ENCODE measurements around the gene CELA2B.
"Not testable (repeated sequence)": the region's sequence is repeated elsewhere in the genome, so short reads cannot be mapped to it uniquely, and the experiment has no call there.

Gene CELA2B

GRCh38 chr1:15501208-15502032 is 25.5 kb downstream of the CELA2B start:
- no peak for DNase-seq

DNA sequence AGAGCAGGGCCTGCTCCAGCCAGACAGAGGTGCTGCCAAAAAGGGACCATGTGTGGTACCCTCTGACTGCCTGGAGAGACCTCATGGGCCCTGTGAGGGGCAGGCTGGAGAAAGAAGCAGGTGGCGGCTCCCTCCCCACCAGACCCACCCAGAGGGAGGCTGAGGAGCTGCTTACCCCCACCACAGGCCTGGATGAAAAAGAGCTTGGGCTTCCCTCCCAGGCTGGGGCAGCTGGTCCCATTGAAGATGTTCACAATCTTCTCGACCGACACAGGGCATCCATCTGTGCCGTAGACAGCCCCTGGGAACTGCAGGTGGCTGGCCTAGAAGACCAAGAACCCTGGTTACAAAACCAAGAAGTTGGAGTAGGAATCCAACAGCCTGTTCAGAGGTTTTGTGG is 28.5 kb downstream of the CELA2B start:
- DNase-seq = no peak

DNA sequence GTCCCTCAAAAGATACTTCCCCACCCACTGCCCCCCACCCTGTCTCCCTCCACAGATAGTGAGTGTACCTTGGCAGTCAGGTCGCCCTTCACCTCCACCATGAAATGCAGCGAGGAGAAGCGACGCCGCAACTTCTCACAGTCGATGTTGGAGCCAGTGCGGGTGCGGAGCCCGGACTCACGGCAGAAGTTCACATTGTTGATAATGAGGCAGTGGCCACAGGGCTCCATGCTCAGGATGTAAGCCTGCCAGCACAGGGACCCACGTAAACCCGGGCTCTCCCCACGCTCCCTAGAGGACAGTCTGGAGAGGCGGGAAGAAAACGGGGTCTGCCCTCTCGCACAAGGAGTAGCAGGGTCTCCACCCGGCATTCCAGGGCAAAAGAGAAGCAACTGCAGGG is 30.9 kb downstream of the CELA2B start:
- DNase-seq = no peak

DNA sequence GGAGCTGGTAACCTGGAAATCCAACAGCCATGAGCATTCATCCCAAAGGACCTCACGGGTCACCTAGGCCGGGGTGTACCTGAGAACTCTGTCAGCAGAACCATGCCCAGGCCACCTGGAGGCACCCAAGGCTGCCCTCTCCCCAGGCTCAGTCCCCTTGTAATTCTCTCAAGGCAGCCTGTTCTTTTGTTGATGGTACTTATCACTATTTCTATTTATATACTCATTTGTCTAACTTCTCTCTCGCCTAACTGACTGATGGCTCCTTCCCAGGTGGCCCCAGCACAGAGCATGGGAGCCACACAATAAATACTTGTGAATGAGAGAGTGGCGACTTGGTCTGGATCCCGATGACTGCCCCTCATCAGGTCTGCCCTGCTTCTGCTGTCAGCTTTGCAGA is 31.4 kb downstream of the CELA2B start:
- no peak for DNase-seq

DNA sequence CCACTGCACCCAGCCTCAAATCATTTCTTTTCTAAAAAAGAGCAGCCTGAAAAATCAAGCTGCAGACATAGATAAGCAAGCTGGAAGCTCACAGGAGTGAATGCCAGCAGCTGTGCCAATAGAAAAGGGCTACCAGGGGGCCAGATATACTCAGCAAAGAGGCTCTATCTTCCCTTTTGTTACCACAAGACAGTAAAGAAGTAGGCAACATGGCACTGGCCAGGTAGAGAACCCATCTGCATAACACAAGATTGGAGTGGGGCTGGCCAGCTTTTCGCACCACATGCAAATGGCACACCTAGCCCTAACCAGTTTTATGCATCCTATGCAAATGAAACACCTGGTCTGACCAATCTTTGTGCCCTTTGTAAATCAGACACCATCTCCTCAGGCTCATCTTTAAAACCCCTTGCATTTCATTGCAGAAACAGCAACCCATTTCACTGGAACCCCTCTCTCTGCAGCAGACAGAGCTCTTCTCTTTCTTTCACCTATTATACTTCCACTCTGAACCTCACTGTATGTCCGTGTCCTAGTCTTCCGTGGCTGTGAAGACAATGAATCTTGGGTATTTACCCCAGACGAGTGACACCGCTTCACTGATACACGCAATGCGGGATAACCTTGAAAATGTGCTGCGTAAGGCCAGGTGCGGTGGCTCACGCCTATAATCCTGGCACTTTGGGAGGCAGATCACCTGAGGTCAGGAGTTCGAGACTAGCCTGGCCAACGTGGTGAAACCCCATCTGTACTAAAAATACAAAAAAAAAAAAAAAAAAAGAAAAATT is 33.0 kb downstream of the CELA2B start:
- DNase-seq = no peak

DNA sequence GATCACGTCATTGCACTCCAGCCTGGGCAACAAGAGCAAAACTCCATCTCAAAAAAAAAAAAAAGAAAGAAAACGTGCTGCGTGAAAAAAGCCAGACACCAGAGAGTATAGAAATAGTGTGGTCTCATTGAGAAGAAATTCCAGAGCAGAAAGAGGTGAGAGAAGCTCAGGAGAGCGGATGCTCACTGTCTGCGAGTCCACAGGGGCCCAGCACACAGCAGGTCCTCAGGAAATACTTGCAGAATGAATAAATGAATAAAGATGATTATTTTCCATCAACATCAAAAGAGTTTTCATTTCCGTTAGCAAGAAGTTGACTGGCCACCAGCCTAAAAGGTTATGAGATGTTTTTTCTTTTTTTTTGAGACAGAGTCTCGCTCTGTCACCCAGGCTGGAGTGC is 33.7 kb downstream of the CELA2B start:
- DNase-seq = no peak

DNA sequence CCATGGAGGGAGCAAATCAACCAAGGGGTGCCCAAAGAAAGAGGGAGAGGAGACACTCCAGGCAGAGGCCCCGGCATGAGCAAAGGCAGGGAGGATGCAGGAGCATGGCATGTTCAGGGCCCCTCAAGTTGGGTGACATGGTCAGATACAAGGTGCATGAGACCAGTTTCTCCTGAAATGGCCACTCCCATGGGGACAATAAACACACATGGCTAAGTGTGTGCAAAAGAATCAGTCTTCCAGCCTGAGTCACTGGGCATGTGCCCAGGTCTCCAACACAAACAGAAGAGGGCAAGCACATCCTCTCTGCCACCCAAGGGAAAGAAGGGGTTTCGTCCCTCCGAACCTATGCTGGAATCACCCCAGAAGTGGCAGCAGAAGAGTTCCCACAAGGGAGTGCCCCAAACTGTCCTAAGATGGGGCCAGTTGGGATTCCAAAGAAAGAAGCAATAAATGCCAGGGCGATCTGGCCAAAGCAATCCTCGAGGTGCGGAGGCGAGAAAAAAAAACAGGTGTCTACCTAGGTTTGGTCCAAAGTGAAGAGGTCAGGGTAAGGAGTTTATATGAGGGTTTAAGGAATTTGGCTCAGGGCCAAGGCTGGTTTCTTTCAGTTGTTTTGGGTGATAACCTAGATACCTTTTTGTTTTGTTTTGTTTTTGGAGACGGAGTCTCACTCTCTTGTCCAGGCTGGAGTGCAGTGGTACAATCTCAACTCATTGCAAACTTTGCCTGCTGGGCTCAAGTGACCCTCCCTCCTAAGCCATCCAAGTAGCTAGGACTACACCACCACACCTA is 34.9 kb downstream of the CELA2B start:
- no peak for DNase-seq

- DNase-seq = no peak
These were observed 37.3 kb downstream of the CELA2B start for GRCh38 chr1:15513192-15513591.

DNA sequence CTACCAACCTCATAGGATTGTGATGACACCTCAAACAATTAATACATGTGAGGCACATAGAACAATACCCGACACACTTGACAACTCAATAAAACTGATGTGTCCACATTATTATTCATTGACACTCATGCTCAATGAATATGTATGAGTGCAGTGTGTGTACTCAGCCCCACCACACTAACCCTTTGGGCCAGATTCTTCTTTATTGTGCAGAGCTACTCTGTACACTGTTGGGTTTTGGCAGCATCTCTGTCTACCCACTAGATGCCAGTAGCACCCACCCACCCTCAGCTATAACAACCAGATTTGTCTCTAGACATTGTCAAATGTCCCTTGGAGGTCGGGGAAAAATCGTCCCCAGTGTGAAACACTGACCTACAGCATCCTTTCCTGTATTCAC is 38.0 kb downstream of the CELA2B start:
- DNase-seq = no peak

DNA sequence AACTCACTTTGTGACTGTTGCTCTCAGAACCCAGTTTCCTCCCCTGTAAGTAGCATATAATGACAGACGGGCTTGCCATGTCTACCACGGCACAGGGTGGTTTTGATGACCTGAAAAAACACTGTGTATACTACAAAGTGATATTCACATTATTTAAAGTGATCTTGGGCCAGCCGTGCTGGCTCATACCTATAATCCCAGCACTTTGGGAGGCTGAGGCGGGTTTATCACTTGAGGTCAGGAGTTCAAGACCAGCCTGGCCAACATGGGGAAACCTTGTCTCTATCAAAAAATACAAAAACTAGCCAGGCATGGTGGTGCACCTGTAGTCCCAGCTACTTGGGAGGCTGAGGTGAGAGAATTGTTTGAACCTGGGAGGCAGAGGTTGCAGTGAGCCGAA is 38.7 kb downstream of the CELA2B start:
- not testable (repeated sequence) for DNase-seq

DNA sequence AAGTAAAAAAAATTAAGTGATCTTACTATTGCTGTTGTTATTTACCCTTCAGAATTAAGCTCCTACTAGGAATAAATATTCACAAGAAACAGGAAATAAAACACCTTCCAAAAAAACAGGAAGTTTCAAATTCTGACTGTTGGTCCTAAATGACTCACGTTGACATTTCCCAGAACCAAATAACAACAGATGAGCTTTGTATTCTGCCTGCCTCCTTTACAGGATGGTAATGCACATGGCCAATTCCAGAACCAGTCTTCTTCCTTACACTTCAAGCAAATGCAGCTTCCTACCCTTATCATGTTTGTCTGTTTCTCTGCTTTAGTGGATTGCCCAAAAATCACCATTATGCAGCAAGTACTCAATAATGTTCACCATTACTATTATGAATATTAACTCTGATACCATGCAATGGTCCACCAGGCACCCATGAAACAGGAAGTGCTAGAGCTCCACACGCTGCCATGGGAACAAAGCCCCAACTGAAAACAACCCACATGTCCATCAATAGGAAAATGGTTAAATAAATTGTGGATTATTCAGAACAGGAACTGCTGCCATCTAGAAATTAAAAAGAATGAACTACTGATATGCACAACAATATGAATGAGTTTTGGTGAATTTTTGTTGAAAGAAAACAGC is 39.2 kb downstream of the CELA2B start:
- DNase-seq = no peak

GRCh38 chr1:15519625-15520024 is 43.7 kb downstream of the CELA2B start:
- DNase-seq = no peak

DNA sequence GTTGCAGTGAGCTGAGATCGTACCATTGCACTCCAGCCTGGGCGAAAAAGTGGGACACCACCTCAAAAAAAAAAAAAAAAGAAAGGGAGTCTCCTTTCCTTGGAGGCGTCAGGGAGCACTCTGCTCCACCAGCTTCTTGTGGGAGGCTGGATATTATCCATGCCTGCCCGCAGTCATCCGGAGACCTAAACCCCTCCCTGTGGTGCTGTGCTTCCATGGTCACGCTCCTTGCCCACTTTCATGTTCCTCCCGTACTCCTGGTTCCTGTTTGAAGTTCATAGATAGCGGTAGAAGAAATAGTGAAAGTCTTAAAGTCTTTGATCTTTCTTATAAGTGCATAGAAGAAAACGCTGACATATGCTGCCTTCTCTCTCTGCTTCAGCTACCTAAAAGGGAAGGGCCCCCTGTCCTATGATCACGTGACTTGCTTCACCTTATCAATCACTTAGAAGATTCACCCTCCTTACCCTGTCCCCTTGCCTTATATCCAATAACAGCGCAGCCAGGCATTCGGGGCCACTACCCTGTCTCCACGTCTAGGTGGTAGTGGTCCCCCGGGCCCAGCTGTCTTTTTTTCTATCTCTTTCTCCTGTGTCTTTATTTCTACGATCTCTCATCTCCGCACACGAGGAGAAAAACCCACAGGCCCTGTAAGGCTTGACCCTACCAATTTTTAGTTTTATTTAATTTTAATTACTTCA is 45.5 kb downstream of the CELA2B start:
- DNase-seq = not testable (repeated sequence)

GRCh38 chr1:15522551-15522950 is 46.6 kb downstream of the CELA2B start:
- DNase-seq = no peak

GRCh38 chr1:15523104-15524020 is 47.5 kb downstream of the CELA2B start:
- DNase-seq = no peak

DNA sequence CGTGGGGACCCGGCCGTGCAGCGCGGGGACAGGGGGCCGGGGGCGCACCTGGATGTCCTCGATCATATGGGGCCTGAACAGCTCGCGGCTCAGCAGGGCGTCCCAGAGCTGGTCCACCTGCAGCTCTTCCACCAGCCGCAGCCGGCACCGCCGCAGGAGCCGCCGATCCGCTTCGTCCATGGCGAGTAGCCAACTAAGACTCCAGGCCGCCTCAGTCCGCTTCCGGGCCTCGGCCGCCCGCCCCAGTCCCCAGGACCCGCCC is 48.0 kb downstream of the CELA2B start, which contains the start of gene CASP9:
Gene CASP9, minus strand, starts transcription at position 195 of the 262 bp plus-strand sequence. Its CDS starts 15 bp downstream, at position 180.
- no peak for DNase-seq

DNA sequence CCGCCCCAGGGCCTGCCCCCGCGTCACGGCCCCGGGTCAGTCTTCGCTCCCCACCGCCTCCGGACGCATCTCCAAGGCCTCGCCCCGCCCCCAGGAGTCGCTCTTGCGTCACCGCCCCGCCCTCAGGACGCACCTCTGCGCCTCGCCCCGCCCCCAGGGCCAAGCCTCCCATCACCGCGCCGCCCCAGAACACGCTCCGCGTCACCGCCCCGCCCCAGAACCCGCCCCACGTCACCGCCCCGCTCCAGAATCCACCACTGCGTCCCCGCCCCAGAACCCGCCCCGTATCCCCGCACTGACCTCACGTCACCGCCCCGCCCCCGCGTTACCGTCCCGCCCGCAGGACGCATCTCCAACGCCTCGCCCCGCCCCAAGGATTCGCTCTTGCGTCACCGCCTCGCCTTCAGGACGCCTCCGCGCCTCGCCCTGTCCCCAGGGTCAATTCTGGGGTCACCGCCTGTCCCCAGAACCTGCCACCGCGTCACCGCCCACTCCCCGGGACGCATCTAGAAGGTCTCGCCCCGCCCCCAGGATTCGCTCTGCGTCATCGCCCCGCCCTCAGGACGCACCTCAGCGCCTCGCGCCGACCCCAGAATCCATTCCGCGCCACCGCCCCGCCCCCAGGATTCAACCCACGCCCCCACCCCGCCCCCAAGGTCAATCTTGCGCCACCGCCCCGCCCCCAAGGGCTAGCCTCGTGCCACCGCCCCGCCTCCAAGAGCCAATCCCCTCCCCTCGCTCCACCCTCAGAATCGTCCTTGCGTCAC is 48.6 kb downstream of the CELA2B start:
- DNase-seq = peak; percentile 89

- no peak for DNase-seq
These were observed 49.4 kb downstream of the CELA2B start for GRCh38 chr1:15525050-15526020.

DNA sequence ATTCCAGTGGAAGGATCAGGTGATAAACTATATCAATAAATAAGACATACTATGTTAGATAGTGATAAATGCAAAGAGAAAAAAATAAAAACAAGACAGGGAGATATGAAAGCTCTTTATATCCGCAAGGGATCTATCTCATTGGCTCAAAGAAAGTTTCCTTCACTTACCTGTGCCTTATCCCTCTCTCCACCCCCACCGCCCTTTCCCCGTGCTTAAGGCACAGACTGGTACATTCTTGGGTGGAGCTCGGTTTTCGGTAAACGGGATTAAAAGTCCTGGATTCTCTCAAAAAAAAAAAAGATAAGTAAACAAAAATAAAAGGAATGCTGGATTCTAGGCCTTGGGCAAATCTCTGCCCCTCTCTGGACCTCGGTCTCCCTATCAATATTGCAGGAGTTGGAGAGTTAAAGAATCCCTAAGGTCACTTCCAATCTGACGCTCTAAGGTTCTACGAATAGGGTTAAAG is 50.2 kb downstream of the CELA2B start:
- DNase-seq = no peak

Measured in NCI-H1417 treated with DMSO at 0.1 percent for 48 hours (cell line).